B cell (primary cell): Measurements from ENCODE around the gene GOT1. TPM values are rescaled to one million over a fixed set of nuclear protein-coding genes. Genes with fewer than 3 reads are reported as not detected.

Experiments used
- ATAC-seq: fragments of 200-7000 bp; cut with Tn5 transposase; one replicate; pipeline ENCODE4 v1.10.0; 2021; ENCODE audit warnings: low read depth, mild to moderate bottlenecking, moderate number of reproducible peaks, moderate library complexity
- CTCF ChIA-PET: fragments of 350-600 bp; sonication (Branson Sonifier 250); formaldehyde crosslinking; loops from one replicate; lab custom pipeline; 2021; ENCODE audit warnings: antibody characterized with exemption, inconsistent platforms; lab: Charles Lee
- POLR2A ChIA-PET: fragments of 350-600 bp; sonication (Branson Sonifier 250); formaldehyde crosslinking; loops from one replicate; lab custom pipeline; 2021; ENCODE audit warnings: antibody characterized with exemption; lab: Charles Lee
- DNase-seq: peaks from one replicate; pipeline ENCODE4 v3.0.0; 2013
- H2AFZ ChIP-seq: 2 replicates; pipeline ENCODE4 v1.6.1; 2012; ENCODE audit warnings: mild to moderate bottlenecking, low read depth, low read length; ENCODE audit not compliant: insufficient read depth, poor library complexity, severe bottlenecking
- H3K27ac ChIP-seq, 2 donors: 1 replicate in 1 of 2; 2 replicates in 1 of 2; pipeline ENCODE4 v1.5.1; 2012 to 2013; ENCODE audit warnings: low read length in 2 of 2, mild to moderate bottlenecking in 2 of 2, moderate library complexity in 1 of 2
- H3K27me3 ChIP-seq, 4 experiments: fragments of 200-600 bp in 1 of 4; sonication (generic) in 1 of 4; replicated peaks in 1 of 4; 1 replicate in 2 of 4; 2 replicates in 2 of 4; pipeline versions ENCODE4 v1.6.1 to v1.7.0; 2013 to 2016; ENCODE audit warnings: low read length in 3 of 4, mild to moderate bottlenecking in 2 of 4, mixed read lengths in 1 of 4, moderate library complexity in 1 of 4; ENCODE audit not compliant: insufficient read depth in 4 of 4, control insufficient read depth in 3 of 4; ENCODE audit errors: control extremely low read depth in 1 of 4
- H3K36me3 ChIP-seq, 2 experiments: replicated peaks in 1 of 2; 1 replicate in 1 of 2; 2 replicates in 1 of 2; pipeline versions ENCODE4 v1.6.1 to v1.7.1; 2013; ENCODE audit warnings: low read length in 1 of 2; ENCODE audit not compliant: insufficient read depth in 2 of 2, control insufficient read depth in 1 of 2; ENCODE audit errors: control extremely low read depth in 1 of 2, extremely low read depth in 1 of 2
- H3K4me1 ChIP-seq, 2 donors: fragments of 200-600 bp in 1 of 2; sonication (generic) in 1 of 2; 1 replicate in 1 of 2; 2 replicates in 1 of 2; pipeline versions ENCODE4 v1.5.1 to v1.6.1; 2013 to 2017; ENCODE audit warnings: low read length in 2 of 2; ENCODE audit not compliant: control insufficient read depth in 2 of 2, insufficient read depth in 2 of 2
- H3K4me2 ChIP-seq: replicated peaks from 2 replicates; pipeline ENCODE3; 2012; ENCODE audit warnings: mild to moderate bottlenecking, low read depth, low read length; ENCODE audit not compliant: poor library complexity, severe bottlenecking
- H3K4me3 ChIP-seq, 5 experiments: fragments of 200-600 bp in 1 of 5; sonication (generic) in 1 of 5; 1 replicate in 3 of 5; 2 replicates in 2 of 5; pipeline versions ENCODE4 v1.5.1 to v1.7.0; 2011 to 2016; ENCODE audit warnings: low read length in 4 of 5, mild to moderate bottlenecking in 4 of 5, low read depth in 2 of 5, control low read depth in 1 of 5, moderate library complexity in 1 of 5; ENCODE audit not compliant: insufficient read depth in 1 of 5; ENCODE audit errors: control extremely low read depth in 1 of 5, extremely low read depth in 1 of 5
- H3K79me2 ChIP-seq: fragments of 200-600 bp; sonication (generic); one replicate; pipeline ENCODE4 v1.6.0; 2016; ENCODE audit warnings: low read length; ENCODE audit not compliant: control insufficient read depth, insufficient read depth
- H3K9ac ChIP-seq: fragments of 200-600 bp; sonication (generic); 2 replicates; pipeline ENCODE4 v1.6.1; 2017; ENCODE audit warnings: mild to moderate bottlenecking, low read length, moderate library complexity
- H3K9me3 ChIP-seq, 3 donors: one replicate each; pipeline versions ENCODE4 v1.6.1 to v1.7.1; 2013; ENCODE audit warnings: low read length in 2 of 3; ENCODE audit not compliant: control insufficient read depth in 2 of 3, insufficient read depth in 1 of 3; ENCODE audit errors: control extremely low read depth in 1 of 3
- H4K20me1 ChIP-seq: 2 replicates; pipeline ENCODE4 v1.6.0; 2012; ENCODE audit warnings: mild to moderate bottlenecking, low read length; ENCODE audit not compliant: insufficient read depth, control insufficient read depth, poor library complexity, severe bottlenecking
- H3K27ac Mint-ChIP-seq: one replicate; pipeline ENCODE4 v1.8.0; 2021; ENCODE audit warnings: mixed read lengths
- H3K27me3 Mint-ChIP-seq: one replicate; pipeline ENCODE4 v1.8.0; 2021; ENCODE audit warnings: mixed read lengths
- H3K4me1 Mint-ChIP-seq: one replicate; pipeline ENCODE4 v1.8.0; 2021; ENCODE audit warnings: mixed read lengths
- H3K4me3 Mint-ChIP-seq: one replicate; pipeline ENCODE4 v1.8.0; 2021; ENCODE audit warnings: mixed read lengths
- H3K9me3 Mint-ChIP-seq: one replicate; pipeline ENCODE4 v1.8.0; 2022; ENCODE audit warnings: mixed read lengths; ENCODE audit not compliant: insufficient read depth
- CTCF ChIP-seq: fragments of 200-600 bp; IDR thresholded peaks from one replicate; pipeline ENCODE4 v1.8.0; 2022; ENCODE audit warnings: antibody characterized with exemption, mild to moderate bottlenecking
- EZH2 ChIP-seq: IDR thresholded peaks from 2 replicates; pipeline ENCODE4 v1.6.1; 2012; ENCODE audit warnings: borderline replicate concordance, low read depth, mild to moderate bottlenecking, moderate library complexity, low read length; ENCODE audit not compliant: insufficient read depth, poor library complexity, severe bottlenecking
- WGBS: methylation state at CpG from one replicate; pipeline ENCODE4 v1.1.5; 2013; ENCODE audit warnings: missing lambda C conversion rate; ENCODE audit not compliant: insufficient coverage; 5-methylcytosine and 5-hydroxymethylcytosine counted together
- intact Hi-C: fragments of 100-400 bp; cut with micrococcal nuclease; formaldehyde crosslinking; loops from one replicate; pipeline ENCODE4 v1.10.0; 2022
- polyA plus RNA-seq: library from polyadenylated mRNA; depleted of rRNA; stranded (reverse); fragments of >200 nt; gene quantifications from 2 replicates; pipeline ENCODE4 v1.2.3, GENCODE V29; 2012
- total RNA-seq, 2 donors: library from RNA; stranded (reverse); fragments of 120-200 nt in 1 of 2; gene quantifications; 1 replicate in 1 of 2; 2 replicates in 1 of 2; pipeline versions ENCODE4 v1.2.3 to v1.2.4, GENCODE V29; 2013 to 2022

Gene GOT1
- total and polyA plus RNA-seq, 2 donors (not counting 1 experiment from before 2014, with no cell fraction given): 5.9 to 14.9 TPM

DNA sequence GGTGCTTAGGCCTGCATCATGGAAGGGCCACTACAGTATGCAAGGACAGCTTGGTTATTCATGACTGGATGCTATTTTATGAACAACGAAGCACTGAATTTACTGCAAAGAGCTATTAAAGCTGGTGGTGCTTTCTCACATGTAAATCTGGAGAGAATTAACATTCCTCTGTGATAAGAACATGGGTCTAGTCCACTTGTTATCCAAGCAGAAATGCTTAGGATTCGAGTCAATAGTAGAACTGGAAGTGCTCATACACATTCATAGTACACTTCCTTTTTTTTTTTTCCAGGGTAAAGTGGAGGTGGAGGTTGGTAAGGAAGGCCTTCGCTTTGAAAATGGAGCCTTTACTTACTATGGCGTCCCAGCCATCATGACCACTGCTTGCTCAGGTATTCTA is 66.3 kb downstream of the GOT1 start:
- 100% methylated on average over 2 of the region's 4 CpGs for WGBS
- no peaks in the 10 kb centered on the region for H3K79me2 ChIP-seq
- ChIA-PET POLR2A (no interaction called here), CTCF (no interaction called here)
- intact Hi-C loops: no loop called here
- no peaks in the 10 kb centered on the region for H3K36me3 ChIP-seq
- no peak overlapping the region for H3K4me3 ChIP-seq
- H4K20me1 ChIP-seq: no peaks in the 10 kb centered on the region
- Mint-ChIP-seq H3K4me3 (no peak overlapping the region), H3K4me1 (peaks cover 4% of the 10 kb centered on the region), H3K27ac (no peak overlapping the region), H3K27me3 (peaks cover 16% of the 10 kb centered on the region), H3K9me3 (no peaks in the 10 kb centered on the region)
- TF ChIP-seq EZH2 (no peak), CTCF (no peak)
- H3K27me3 ChIP-seq: no peaks in the 10 kb centered on the region
- H3K4me2 ChIP-seq: no peak overlapping the region
- no peak for ATAC-seq
- no peaks in the 10 kb centered on the region for H3K9me3 ChIP-seq
- no peak for DNase-seq
- peaks cover 0 to 5% of the 10 kb centered on the region in 2 donors for H3K4me1 ChIP-seq
- no peak overlapping the region for H3K9ac ChIP-seq
- no peak overlapping the region for H2AFZ ChIP-seq
- no peak overlapping the region for H3K27ac ChIP-seq

- CTCF ChIA-PET: no interaction called here
- no peaks in the 10 kb centered on the region for H3K9me3 Mint-ChIP-seq
Measured at GRCh38 chr10:99360934-99361333, 69.5 kb downstream of the GOT1 start.

More at GRCh38 chr10:99360934-99361333, 69.5 kb downstream of the GOT1 start:
- Histone ChIP-seq H4K20me1 (no peaks in the 10 kb centered on the region), H3K4me2 (no peak overlapping the region), H3K4me3 (no peak overlapping the region), H3K36me3 (no peaks in the 10 kb centered on the region), H3K4me1 (peaks cover 0 to 5% of the 10 kb centered on the region in 2 donors), H3K27me3 (no peaks in the 10 kb centered on the region), H3K79me2 (no peaks in the 10 kb centered on the region), H3K9me3 (no peaks in the 10 kb centered on the region), H3K9ac (no peak overlapping the region), H2AFZ (no peak overlapping the region), H3K27ac (no peak overlapping the region)
- H3K27ac Mint-ChIP-seq: no peak overlapping the region
- WGBS: 100% methylated on average over 1 of the region's 5 CpGs
- intact Hi-C loops: no loop called here
- DNase-seq (no peak), ATAC-seq (no peak)
- peaks cover 4% of the 10 kb centered on the region for H3K4me1 Mint-ChIP-seq
- TF ChIP-seq EZH2 (no peak), CTCF (no peak)
- POLR2A ChIA-PET: no interaction called here
- peaks cover 17% of the 10 kb centered on the region for H3K27me3 Mint-ChIP-seq
- no peak overlapping the region for H3K4me3 Mint-ChIP-seq
